Umbilical cord (tissue), 2 donors: ENCODE data around the gene ACAP3. TPM values are rescaled to one million over a fixed set of nuclear protein-coding genes. Genes with fewer than 3 reads are reported as not detected.
"Not testable (repeated sequence)": the region's sequence is repeated elsewhere in the genome, so short reads cannot be mapped to it uniquely, and the experiment has no call there.

Experiments
- DNase-seq: peaks from one replicate; pipeline ENCODE4 v3.0.0-alpha.2; 2015; ENCODE audit warnings: low spot score
- total RNA-seq: library from RNA; depleted of rRNA; stranded (reverse); fragments of >200 nt; gene quantifications from one replicate; pipeline ENCODE4 v1.2.3, GENCODE V29; 2014; ENCODE audit warnings: low replicate concordance; ENCODE audit not compliant: insufficient read depth

Gene ACAP3
- total RNA-seq, 1 donor from 2014 or later: 49.6 TPM

DNA sequence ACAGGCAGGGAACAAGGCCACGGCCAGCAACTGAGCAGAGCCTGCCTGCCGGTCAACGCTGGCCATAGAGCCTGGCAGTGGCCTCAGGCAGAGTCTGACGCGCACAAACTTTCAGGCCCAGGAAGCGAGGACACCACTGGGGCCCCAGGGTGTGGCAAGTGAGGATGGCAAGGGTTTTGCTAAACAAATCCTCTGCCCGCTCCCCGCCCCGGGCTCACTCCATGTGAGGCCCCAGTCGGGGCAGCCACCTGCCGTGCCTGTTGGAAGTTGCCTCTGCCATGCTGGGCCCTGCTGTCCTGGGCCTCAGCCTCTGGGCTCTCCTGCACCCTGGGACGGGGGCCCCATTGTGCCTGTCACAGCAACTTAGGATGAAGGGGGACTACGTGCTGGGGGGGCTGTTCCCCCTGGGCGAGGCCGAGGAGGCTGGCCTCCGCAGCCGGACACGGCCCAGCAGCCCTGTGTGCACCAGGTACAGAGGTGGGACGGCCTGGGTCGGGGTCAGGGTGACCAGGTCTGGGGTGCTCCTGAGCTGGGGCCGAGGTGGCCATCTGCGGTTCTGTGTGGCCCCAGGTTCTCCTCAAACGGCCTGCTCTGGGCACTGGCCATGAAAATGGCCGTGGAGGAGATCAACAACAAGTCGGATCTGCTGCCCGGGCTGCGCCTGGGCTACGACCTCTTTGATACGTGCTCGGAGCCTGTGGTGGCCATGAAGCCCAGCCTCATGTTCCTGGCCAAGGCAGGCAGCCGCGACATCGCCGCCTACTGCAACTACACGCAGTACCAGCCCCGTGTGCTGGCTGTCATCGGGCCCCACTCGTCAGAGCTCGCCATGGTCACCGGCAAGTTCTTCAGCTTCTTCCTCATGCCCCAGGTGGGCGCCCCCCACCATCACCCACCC, 23.6 kb upstream of the ACAP3 start, which contains the start of gene TAS1R3:
TAS1R3 (plus strand) TSS at position 213 of the 898 bp plus-strand sequence; CDS start at position 279, 66 bp downstream.
- DNase-seq: peak; percentile 39

- DNase-seq: no peak
These were observed 22.8 kb upstream of the ACAP3 start for GRCh38 chr1:1330366-1331067.

DNA sequence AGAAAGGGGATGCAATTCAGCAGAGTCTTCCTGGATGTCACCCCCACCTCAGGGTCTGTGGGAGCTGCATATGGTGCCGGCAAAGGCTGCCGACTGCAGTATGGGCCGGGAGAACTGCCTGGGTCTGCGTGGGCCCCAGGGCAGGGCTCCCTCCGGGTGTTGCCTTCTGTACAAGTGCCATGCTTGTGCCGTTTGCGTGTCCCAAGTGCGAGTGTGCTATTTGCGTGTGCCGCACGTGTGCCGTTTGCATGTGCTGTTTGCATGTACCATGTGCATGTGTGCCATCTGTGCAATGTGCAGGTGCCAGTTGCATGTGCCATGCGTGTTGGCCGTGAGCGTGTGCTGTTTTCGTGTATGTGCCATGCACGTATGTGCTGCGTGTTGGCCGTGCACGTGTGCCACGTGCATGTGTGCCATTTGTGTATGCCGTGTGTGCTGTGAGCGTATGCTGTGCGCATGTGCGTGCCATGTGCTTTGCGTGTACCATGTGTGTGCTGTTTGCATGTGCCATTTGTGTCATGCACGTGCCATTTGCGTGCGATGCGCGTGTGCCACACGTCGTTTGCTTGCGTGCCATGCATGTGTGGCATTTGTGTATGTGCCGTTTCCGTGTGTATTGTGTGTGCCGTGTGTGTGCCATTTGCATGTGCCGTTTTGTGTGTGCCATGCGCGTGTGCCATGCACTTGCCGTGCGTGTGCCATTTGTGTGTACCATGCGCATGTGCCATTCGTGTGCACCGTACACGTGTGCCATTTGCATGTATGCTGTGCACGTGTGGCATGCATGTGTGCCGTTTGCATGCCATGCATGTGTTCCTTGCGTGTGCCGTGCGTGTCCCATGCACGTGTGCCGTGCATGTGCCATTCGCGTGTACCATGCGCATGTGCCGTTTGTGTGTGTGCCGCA, 21.8 kb upstream of the ACAP3 start:
- DNase-seq: no peak

GRCh38 chr1:1328254-1328653, 20.5 kb upstream of the ACAP3 start:
- no peak for DNase-seq

DNA sequence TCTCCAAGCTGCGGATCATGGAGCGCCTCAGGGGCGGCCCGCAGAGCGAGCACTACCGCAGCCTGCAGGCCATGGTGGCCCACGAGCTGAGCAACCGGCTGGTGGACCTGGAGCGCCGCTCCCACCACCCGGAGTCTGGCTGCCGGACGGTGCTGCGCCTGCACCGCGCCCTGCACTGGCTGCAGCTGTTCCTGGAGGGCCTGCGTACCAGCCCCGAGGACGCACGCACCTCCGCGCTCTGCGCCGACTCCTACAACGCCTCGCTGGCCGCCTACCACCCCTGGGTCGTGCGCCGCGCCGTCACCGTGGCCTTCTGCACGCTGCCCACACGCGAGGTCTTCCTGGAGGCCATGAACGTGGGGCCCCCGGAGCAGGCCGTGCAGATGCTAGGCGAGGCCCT, 19.6 kb upstream of the ACAP3 start:
- no peak for DNase-seq

- DNase-seq: no peak
These were observed 18.4 kb upstream of the ACAP3 start for GRCh38 chr1:1326075-1326605.

- DNase-seq: no peak
These were observed 17.8 kb upstream of the ACAP3 start for GRCh38 chr1:1325288-1326074.

- DNase-seq: peak; percentile 94
These were observed 17.0 kb upstream of the ACAP3 start, which contains the start of the genes CPTP and INTS11 for GRCh38 chr1:1324524-1325287. TSS of gene CPTP (plus strand) at chr1:1324802. CDS start at chr1:1326911, 2,109 bp downstream. TSS of gene INTS11 (minus strand) at chr1:1324660. CDS start at chr1:1324608, 52 bp downstream.

- DNase-seq: no peak
These were observed 16.4 kb upstream of the ACAP3 start for GRCh38 chr1:1324084-1324523.

GRCh38 chr1:1322952-1323351, 15.2 kb upstream of the ACAP3 start:
- no peak for DNase-seq

- no peak for DNase-seq
These were observed 14.7 kb upstream of the ACAP3 start for GRCh38 chr1:1322418-1322817.

DNA sequence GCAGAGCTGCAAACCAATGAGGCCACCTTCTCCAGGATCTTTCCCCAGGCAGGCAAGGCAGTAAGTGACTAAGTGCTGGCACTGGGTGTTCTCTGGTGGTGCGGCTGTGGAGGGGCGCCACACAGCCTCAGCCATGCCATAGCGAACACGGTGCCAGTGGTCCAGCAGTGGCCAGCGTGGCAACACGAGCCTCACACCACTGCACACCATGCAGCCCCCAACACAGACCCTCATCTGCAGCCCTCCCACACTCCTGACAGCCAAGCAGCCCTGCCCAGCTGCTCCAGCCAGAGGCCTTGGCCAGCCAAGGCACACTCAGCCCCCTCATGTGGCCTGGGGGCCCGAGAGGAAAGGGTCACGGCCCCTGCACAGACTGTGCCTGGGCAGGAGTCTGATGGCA, 13.7 kb upstream of the ACAP3 start:
- no peak for DNase-seq

DNA sequence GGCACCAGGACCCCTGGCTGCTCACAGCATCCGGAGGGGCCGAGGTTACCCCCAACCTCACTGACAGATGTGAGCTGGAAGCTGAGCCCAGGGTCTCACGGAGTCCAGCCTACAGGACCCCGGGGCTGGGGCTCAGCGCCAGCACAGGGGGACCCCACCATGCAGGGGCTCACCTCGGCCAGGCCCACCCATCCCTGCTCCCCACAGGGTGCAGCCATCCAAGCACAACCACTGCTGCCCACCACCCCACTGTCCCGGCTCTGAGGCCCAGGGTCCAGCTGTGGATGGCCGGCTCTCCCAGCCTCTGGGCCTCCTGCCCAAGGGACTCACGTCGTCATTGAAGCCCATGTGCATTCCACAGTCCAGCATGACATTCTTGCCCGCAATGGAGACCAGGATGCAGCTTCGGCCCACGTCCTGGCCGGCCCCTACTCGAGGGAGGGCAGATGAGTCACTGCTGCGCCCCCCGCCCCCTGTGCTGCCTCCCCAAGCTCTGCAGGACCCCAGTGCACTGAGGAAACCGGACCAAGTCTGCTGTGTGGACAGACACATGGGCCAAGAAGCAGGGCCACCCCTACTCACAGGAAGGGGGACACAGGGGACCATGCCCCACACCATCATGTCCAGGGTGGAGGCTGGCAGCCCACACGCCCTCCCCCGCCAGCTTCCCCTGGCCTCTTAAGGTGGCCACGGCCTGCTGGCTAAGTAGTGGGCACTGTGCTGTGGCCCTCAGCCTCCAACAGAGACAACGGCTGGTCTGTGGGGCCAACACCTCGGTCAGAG, 13.1 kb upstream of the ACAP3 start:
- DNase-seq: no peak

- no peak for DNase-seq
These were observed 11.9 kb upstream of the ACAP3 start for GRCh38 chr1:1319646-1319941.

DNA sequence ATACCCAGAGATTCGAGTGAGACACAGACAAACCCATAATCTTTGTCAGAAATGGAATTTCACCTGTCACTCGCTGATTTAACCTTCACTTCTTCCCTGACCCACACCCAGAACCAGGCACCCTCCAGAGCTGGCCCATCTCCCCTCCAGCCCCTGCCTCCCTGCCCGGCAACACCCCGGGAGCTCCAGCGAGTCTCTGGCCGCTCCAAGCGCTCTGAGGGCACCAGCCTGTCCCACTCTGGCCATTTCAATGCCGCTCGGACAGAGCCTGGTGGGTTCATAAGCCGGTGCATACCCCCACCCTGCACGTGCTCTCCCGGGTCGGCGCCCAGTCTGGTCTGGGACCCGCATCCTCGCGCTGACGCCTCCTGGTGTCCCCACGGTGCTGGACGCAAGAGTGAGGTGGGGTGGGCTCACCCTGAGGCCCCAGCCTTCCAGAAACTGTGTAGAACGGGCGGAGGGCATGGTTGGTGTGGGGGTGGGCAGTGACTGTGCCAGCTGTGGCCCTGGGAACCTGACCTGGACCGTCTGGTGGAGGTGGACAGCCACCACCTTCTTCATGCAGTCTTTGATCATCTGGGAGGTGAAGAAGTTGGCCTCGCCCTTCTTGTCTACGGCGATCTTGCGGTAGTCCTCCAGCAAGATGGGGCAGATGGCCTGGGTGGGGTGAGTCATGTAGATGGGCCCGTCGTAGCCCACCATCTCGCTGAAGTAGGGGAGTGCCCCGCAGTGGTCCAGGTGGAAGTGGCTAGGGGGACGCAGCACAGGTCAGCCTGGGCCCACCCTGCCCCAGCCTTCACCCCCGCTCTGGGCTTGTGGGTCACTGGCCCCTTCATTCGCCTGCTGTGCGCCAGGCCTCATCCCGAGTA, 11.3 kb upstream of the ACAP3 start:
- DNase-seq: no peak

DNA sequence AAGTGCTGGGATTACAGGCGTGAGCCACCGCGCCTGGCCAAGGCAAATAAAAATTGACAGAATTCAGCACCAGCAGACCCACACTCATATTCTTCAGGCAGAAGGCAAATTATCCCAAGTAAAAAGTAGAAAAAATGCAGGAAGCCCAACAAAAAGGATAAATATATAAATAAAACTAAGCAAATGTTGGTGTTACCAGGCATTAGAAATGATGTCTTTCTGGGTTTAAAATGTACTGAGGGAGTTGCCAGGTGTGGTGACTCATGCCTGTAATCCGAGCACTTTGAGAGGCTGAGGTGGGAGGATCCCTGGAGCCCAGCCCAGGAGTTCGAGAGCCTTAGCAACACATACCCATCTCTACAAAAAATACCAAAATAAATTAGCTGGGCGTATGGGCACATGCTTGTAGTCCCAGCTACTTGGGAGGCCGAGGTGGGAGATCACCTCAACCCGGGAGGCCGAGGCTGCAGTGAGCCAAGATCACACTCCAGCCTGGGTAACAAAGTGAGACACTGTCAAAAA, 10.5 kb upstream of the ACAP3 start:
- peak; percentile 90 for DNase-seq

DNA sequence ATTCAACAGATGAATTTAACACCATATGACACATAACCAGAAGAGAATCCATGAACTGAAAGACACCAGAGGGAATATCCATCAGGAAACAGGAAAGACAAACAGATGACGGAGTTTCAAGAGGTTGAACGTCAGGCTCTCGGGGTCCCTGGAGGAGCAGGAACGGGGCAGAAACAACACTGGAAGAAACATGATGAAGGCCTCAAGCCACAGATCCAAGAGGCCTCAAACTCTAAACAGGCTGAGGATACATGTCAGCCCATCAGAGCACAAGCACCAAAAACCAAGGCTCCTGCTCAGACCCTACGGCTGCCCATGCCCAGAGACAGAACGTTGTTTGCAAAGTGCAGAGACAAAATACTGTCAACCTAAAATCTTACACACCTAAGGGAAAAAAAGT, 9.7 kb upstream of the ACAP3 start:
- DNase-seq: no peak

- not testable (repeated sequence) for DNase-seq
These were observed 8.5 kb upstream of the ACAP3 start for GRCh38 chr1:1316199-1316598.
